GDM1 (cell line): ENCODE data around the gene FHL2.

Experiments
- DNase-seq: peaks from one replicate; lab custom pipeline; 2025; lab: John Stamatoyannopoulos, UW

The FHL2 gene

DNA sequence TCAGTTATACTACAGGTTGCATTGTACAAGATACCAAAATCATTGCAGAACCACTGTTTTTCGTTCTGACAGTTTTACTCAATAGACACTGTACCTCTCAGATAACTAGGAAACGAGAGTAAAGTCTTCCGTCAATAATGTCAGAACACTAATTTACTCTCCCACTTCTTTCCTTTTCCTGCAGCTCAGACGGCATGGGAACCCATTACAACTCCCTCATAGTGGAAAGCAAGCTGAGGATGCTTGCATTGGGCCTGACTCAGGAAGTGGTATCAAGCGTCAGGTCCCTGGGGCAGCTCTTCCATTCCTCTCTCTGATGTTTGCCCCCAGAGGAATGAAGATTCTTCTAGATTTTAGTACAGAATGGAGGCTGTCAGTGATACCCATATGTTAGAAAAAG lies 23.9 kb upstream of the FHL2 start:
- no peak for DNase-seq

DNA sequence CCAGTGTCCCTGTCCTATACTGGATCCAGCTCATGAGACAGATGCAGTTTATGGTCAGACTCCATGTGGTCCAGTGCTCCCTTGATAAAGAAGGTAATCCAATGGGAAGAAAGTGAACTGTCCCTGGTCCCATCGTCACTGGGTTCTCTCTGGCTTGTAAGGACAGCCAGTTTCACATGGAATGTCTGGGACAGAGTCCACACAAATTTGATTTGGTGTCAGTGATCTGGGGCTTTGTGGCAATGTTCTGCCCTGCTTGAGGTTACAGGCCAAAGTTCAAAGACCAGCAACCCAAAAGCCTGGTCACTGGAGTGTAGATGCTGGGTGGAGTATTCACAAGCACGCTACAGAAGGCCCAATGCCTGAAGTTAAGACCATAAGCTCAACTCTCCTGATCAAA lies 22.2 kb upstream of the FHL2 start:
- DNase-seq, result no peak

DNA sequence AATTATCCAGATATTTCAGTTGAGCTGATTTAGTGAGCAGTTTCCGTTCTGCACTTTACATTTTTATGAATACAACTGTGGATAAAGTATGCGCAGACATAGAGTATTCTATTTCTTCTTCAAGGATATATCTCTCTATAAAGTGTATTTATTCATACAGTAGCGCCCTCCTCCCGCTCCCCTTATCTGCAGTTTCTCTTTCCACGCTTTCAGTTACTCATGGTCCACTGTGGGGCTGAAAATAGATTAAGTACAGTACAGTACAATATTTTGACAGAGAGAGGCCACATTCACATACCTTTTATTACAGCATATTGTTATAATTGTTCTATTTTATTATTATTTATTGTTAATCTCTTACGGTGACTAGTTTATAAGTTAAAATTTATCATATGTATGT lies 19.7 kb upstream of the FHL2 start:
- DNase-seq, result no peak

DNA sequence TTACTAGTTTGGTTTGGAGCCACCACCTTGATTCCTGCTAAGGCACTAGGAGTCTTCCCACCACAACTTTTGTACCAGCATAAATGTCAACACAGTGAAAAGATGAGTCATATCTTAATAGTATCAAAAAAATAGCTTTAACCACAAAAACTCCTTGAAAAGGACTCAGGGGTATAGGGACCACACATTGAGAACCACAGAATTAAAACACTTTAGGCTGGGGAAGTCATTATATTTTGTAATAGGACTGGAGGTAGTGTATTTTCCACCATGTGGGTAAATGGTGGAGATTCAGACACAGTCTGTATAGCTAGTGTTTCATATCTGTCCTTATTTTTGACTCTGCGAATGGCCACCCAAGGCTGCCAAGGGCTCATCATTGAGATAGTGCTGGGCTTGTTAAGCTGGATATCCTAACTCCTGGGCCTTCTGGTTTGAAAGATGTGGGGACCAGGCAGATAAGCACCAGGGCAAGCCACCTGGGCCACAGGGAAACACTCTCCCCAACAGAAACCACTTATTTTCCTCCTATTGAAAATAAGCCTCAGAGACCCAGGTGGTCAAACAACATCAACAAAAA lies 19.1 kb upstream of the FHL2 start:
- no peak for DNase-seq

DNA sequence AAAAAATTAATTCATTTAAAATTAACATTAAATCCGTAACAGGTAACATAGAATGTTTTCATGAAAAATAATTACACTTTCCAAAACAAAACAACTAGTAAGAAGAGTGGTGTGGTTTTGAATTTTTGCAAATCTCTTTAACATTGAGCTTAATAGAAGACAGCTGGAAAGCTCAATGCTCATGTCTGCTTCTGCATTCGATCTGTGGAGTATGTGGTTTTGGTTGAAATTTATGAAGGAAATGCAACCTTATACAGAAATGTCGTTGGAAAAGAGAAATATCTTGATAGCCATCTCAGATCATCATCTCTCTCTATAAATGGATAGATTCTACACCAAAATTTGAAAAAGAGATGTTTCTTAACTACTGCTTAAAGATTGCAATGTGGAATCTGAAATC lies 17.3 kb upstream of the FHL2 start:
- no peak for DNase-seq

DNA sequence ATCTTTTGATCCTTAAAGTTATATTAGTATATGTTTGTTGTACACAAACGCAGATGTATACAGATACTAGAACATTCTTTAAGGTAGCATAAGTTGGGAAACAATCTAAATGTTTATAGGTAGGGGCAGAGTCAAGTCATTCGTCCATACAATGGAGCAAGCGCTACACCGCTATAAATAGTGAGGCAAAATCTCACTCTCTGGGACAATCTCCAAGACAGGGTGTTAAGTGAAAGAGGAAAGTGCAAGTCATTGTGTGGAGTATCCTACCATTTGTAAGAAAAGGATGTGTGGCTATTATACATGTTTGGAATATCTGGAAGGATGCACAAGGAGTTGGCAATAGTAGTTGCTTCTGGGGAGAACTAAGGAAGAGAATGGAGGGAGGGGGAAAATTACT lies 16.2 kb upstream of the FHL2 start:
- no peak for DNase-seq

DNA sequence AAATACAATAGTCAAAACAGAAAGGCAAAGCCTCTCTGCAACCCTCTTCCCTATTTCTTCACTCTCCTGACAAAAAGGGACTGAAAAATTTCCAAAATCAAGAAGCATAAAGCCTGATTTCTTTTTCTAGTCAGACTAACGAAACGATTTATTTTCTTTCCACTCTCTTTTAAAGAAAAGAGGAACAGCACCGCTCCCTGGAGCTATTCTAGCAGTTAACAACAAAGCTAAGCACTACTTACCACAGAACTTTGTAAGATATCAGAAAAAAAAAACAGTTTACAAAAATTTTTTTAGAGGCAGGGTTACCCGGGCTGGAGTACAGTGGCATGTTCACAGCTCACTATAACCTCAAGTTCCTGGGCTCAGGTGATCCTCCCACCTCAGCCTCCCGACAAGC lies 14.4 kb upstream of the FHL2 start:
- no peak for DNase-seq

DNA sequence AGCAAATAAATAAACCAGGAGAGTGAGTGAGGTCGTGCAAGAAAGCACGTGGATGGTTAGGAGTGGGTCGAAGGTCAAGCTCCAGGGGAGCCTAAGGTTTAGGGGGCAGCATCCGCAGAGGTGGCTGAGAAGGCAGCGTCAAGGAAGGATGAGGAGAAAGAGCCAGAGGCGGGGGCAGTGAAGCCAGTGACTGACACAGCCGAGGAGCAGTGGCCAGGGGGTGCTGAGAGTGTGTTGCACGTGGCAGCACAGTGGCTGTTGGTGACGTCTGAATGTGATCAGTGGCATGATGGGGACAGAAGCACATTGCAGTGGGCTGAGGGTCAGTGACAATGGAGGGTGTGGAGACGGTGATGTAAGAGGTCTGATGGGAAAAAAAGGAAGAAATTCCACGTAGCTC lies 13.7 kb upstream of the FHL2 start:
- no peak for DNase-seq

DNA sequence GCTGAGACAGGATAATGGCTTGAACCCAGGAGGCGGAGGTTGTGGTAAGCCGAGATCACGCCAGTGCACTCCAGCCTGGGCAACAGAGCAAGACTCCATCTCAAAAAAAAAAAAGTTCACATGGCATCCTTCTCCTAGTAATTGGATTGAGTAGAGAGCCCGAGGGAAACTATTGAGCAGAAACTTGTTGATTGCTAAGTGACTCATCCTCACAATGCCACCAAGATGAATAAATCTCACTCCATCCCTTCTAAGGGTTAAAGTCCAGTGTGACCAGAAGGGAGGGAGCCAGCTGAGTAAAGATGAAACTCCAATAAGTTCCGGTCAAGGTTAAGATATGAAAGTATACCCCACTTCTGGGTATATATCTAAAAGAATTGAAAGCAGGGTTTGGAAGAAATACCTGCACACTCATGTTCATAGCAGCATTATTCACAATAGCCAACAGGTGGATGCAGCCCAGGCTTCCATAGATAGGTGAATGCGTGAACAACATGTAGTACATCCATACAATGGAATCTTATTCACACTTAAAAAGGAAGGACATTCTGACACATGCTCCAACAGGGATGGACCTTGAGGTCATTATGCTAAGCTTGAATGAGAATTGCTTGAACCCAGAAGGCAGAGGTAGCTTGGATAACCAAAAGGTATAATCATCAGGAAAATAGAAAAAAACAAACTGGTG lies 13.0 kb upstream of the FHL2 start:
- DNase-seq, result no peak

DNA sequence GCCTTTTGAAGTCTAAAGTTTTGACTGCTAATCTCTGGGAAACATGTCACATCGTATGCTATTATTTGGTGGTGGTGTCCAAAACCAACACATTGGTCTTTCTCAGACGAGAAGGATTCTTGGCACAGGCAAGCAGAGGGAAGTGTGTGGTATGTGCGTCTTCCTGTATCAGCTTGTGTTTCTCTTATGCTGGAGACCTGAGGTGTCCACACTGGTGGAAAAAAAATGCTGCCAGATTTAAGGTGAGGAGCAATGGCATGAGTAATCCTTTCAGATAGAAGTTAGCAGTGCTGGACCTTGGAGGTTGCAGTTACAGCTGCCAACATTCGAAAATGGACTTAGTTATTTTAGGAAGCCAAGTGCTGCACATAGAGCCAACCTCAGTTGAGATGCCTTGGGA lies 11.7 kb upstream of the FHL2 start:
- no peak for DNase-seq

DNA sequence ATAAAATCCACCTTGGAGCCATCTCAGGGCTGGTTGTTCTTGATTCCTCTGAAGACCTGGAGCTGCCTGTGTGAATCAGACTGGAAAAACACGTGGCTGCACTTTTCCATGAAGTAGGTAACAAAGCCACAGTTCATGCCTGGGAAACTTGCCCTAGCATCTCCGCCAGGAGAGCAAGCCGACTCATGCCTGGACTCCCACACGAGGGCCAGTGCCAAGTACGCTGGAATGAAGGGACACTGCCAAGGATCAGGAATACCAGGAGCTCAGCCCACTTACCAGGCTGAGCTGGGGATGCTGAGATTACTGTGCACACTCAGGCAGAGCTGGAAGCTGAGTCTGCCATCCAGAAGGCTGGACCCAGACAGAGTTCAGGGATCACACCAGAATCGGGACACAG lies 10.9 kb upstream of the FHL2 start:
- no peak for DNase-seq

DNA sequence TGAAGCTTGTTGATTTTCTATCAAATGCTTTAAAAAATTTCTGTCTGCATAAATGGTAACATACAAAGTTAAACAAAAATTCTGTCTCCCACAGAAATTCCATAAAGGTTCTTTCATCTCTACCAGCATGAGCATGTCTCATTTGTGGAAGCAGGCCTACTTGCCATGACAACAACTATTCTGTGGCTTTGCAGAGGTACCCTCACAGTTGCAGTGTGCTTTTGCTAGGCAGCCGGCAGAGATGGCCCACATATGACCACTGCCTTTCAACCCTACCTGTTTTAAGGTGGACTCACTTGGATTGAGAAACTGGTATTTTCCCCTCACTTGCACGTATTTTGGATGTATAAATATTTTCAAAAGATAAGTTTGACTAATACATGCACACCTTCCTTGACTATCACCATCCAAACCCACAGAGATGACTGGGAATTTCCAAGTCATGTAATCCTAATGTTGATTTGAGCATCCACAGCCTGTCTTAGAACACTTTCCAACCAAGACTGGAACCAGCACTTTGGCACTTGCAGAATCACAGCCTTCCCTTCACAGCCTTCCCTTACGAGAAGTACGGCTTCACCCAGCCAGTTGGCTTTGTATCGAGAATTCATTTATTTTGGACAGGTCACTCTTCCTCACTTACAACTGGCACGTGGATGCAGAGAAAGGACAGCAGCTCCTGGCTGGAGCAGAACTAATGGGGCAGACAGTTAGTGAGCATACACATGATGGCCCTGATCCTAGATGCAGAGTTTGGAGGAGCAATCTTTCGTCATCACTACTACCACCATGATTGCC lies 9.3 kb upstream of the FHL2 start:
- no peak for DNase-seq

DNA sequence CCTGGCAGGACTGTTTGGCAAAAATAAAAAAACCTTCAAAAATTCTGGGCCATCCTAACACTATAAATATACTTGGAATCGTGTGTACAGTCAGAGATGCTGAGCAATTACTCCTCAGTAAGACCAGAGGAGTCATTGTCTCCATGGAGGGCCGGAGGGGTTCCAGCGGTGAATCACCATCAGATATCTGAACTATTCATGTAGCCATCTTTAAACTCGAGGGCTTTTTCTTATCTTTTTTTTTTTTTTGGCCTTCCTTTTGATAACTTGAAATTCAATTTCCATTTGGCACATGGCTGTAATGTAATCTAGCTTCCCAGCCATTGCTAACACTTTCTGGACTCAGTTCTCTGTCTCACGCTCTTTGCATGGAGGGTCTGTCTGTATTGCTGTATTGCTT lies 7.4 kb upstream of the FHL2 start:
- no peak for DNase-seq

DNA sequence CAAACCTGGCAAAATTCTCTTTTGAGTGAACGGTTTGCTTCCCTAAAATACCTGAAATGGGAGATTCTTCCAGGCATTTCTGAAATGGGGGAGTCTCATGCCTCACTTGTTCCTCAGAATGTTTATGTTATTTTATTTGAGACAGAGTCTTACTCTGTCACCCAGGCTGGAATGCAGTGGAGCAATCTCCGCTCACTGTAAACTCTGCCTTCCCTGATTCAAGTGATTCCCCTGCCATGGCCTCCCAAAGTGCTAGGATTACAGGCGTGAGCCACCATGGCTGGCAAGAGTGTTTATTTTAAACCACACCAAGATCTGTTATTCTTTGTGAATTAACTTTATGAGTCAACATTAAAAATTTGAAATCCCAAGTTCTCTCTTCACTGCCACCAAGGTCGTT lies 6.4 kb upstream of the FHL2 start:
- DNase-seq, result no peak

DNA sequence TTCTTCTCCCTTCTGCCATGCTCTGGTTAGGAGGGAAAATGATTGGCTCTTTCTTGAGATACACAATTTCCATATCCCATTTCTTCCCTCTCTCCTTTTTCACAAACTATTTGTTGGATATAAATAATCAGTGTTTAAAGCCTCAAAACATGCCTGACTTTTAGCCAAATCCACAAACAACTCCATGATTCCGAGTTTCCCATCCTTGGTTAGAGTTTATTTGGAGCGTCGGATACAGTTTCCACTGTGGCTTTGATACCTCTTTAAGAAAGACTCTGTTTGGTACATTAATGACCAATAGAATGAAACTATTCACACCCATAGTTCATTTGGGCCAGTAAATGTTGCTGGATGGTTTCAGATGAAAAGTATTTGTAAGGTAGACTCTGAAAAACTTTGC lies 5.9 kb upstream of the FHL2 start:
- no peak for DNase-seq

DNA sequence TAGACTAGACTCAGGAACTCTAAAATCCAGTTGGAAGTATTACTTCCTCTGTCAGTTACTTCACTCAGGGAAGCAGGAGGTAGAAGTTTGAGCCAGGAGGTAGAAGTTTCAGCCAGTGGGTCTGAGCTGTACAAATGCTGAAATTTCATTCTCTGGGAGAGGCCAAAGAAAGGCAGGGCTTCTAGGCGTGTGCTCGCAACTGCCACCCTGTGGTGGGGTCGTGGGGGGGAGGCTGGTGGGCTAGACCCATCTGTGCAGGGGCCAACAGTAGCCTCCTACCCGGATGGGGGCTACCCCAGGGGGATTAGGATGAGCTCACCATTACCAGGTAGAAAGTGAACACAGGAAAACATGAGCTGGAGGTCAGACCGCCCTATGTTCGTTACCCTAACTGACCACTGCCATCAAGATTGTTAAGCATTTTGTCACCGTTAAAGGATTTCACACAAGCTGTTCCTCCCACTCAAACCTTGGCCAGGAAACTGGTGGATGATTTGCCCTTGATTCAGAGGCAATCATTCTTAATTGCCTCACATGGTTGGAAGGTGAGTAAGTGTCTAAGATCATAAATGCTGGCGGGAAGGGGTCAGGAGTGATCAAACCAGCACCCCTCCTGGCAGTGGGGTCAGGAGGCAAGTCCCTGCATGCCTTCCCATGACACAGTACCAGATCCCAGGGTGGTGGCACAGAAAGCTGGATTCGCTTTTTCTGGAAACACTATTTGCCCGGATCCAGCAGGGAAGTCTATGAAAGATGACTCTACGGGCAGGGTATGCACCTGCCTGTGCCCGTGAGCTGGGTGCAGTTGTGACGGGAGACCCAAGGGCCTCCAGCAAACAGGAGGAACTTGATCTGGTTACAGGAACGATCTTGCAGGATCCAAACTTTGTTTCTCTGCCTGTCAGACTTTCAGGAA lies 5.2 kb upstream of the FHL2 start:
- DNase-seq, result no peak

DNA sequence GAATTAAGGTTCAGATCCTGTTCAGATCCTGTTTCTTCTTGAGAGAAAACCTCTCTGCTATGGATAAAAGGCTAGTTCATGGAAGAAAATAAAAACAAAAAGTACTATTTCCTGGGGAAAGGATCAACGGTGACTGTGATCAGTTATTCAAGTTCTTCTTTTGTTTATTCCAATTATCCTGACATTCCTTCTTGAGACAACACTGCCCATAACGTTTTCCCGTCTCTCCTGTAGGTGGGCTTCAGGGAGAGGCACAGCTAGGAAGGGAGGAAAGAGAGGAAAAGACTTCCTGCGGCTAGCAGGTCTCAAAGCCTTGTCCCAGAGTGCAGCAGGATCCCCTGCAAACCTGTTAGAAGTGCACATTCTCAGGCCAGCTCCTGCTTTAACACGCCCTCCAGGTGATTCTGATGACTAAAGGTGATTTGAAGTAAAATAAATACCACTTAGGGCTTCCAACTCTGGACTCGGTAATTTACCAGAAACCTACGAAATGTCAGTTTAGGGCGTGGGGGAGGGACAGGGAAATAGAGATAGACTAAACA lies 4.5 kb upstream of the FHL2 start:
- DNase-seq, result no peak

DNA sequence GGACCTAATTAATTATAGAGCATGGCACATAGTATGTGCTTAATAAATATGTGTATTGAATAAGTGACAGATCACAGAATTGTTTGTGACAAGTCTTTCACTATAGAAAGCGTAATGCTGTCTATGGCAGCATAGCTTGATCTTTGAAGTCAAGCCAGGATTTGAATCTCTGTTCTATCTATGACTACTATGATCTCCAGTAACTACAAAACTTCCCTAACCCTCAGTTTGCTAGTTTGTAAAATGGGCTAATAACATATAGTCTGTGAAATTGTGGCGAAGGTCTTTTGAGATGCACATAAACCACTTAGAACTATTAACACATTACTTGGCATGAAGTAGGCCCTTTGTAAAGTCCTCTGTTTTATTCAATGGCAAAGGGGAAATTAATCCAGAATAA lies 4.0 kb upstream of the FHL2 start:
- DNase-seq, result no peak

DNA sequence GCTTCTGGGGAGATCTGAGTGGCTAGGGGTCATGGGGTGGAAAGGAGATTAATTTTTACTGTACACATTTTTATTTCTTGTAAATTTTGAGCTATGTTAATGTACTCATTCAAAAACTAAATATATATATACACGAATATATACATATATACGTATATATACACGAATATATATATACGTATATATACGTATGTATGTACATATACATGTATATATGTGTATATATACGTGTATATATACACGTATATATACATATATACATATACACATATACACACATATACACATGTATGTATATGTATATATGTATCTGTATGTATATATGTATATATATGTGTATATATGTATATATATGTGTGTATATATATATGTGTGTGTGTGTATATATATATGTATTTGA lies 3.0 kb upstream of the FHL2 start:
- DNase-seq, result no peak

DNA sequence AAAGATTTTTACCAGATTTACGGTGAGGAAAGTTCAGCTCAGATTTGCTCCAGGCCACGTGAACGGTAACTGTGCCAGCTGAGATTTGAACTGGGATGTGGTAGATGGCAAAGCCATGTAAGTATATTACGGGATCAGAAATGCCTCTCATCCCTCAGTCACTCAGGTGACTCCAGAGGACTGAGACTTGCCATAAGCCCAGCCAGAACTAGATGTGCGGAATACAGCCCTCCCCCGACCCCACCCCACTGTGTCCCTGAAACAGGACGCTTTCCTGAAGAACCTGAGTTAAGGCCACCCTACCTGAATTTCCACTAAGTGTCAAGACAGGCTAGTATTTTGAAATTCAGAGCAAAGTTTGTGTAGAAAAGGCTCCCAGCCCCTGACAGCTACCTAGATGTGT lies 1.3 kb upstream of the FHL2 start:
- DNase-seq, result no peak

DNA sequence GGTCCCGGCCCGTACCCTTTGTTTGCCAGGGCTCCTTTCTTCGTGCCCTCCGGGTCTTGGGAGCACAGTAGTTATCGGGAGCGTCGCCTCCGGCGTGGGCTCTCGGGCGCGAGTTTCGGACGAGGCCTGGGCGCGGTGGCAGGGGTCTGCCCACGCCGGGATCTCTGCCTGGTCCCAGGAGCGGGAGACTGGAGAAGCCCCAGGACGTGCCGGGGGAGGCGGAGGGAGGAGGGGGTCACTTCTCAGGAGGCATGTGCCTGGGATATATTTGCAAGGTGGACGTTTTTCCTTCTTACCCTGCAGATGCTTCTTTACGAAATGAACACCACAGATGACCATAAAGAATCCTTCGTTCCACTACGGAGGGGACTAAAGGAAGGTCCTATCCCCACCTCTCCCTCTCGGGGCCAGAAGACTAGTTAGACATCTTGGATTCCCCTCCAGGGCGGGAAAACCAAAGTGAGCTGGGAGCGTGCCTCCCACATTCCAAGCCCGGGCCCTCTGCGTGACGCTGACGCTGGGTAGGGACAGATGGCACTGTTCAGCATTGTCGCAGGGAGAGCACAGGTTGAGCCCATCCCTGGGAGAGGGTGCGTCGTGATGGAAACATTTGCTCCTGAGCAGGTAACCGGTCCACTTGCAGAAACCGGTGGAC lies 483 bp upstream of the FHL2 start:
- DNase-seq, result no peak

DNA sequence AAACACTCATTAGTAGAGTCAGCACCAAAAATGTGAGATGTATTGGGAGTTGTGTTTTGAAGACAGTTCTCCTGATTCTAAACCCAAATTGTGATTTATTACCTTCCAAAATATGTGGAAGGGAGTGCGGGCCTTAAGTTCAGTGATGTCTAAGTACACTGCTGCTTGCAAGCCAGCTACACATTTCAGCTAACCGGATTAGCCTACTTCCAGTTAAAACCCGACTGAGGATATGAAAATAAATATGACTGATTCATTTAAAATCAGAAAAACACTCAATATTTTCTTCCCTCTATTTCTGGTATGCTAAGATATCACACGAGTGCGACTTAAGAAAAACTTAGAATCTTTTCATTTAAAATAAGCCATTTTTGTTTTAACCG lies 907 bp downstream of the FHL2 start:
- no peak for DNase-seq
